HK-2 (cell line): Measurements from ENCODE around the gene FRMPD3.

Source experiments
- DNase-seq: peaks from one replicate; pipeline ENCODE4 v3.0.0-alpha.2; 2018; ENCODE audit not compliant: unreplicated experiment

The FRMPD3 gene

GRCh38 chrX:107480272-107480671 is 30.8 kb downstream of the FRMPD3 start:
- DNase-seq, result no peak

DNA sequence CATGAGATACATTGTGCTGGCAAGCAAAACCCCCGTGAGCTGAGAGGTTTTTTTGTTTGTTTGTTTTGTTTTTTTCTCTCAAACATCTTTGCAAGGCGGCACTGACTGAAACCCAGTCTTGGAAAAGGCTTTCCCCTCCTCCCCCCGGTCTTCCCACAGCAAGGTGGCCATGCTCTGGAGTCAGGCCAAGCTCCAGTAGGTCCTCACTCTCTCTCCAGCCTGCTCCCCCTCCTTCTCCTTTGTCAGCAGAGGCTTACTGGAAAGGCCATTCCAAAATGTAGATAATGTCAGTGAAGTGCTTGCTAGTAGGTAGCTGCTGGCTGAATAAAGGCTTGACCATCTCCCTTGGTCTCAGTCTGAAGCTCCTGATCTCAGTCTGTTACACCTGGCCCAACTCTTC is 32.6 kb downstream of the FRMPD3 start:
- DNase-seq, result no peak

DNA sequence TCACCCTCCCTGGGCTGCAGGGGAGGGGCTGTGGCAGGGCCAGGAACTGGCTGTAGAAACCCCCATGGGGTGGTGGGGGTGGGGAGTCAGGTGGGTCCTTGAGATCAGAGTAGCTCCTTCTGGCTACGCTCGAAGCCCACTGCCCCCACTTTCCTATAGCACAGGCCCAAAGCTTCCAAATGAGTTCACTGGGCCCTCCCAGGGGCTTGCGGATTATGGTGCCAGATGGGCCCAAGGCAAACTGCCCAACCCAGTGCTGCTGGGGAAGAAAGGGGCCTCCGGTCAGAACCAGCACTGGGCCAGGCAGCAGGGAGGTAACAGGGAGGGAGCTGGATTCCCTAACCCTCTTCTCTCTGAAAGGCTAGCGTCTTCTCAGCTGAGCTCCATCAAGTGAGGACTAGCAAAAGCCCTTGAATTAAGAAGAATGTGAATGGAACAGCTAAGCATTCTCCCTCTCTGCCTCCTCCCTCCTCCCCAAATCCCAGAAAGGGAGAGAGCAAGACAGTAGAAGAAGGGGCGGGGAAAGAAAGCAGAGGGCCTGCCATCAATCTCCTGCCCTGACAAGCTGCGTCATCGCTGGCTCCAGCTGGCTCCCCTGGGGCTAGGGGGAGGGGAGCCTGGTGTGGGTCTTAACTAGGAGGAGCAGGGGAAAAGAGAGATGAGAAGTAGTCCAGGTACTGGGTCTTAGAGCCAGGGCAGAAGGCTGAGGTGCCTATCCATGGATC is 34.7 kb downstream of the FRMPD3 start:
- peak; percentile 12 for DNase-seq

DNA sequence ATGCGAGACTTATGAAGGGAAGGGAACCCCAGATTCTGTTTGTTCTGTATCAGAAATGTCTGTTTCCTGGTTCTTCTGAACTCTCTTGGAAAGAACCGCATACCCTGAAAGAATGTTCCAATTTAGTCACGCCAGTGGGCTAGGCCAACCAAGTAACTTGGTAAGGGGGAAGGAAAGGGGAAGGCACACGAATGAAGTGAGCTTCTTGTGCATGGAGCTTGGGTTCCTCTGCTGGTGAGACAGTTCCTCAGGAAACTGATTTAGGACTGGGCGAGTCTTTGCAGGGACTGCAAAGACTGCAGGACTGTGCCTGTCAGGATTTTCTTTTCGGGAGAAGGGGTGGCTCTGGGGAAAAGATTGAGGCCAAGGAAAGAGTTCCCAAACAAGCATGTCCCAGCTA is 35.6 kb downstream of the FRMPD3 start:
- DNase-seq, result no peak

DNA sequence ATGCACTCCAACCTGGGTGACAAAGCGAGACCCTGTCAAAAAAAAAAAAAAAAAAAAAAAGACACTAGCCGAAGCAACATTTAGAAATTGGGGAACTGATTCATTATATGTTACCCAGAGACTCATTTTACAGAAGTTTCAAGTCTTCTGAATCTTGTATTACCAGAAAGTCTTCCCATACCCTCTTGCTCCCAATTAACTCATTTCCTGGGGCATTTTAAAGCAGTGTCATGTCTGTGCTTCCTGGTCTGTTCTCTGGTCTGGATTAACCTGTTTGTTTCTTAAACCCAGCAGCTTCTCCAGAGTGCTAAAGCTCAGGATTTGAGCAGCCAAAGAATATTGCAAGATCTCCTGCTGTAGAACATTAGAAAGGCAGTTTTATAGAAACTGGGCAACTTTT is 43.7 kb downstream of the FRMPD3 start:
- no peak for DNase-seq

- DNase-seq, result no peak
Observed at GRCh38 chrX:107496786-107497185, 47.3 kb downstream of the FRMPD3 start.
